Ovary (tissue), 9 donors: ENCODE data around the gene ATP4B. TPM values are rescaled to one million over a fixed set of nuclear protein-coding genes. Genes with fewer than 3 reads are reported as not detected.

Experiments
- DNase-seq, 5 donors: peaks; one replicate each; pipeline ENCODE4 v3.0.0-alpha.2; 2019 to 2020
- H3K27ac ChIP-seq, 2 donors: fragments of 200-600 bp; one replicate each; pipeline versions ENCODE4 v1.5.1 to v1.8.0; 2019 to 2022
- H3K27me3 ChIP-seq: fragments of 200-600 bp; one replicate; pipeline ENCODE4 v1.8.0; 2022
- H3K36me3 ChIP-seq: fragments of 200-600 bp; sonication (generic); one replicate; pipeline ENCODE4 v1.5.1; 2019
- H3K4me1 ChIP-seq: one replicate; pipeline ENCODE4 v1.8.1; 2013; ENCODE audit warnings: mild to moderate bottlenecking, moderate library complexity; ENCODE audit not compliant: insufficient read depth
- H3K4me3 ChIP-seq: fragments of 200-600 bp; sonication (generic); one replicate; pipeline ENCODE4 v1.5.1; 2017
- H3K9me3 ChIP-seq, 2 donors: fragments of 200-600 bp in 1 of 2; sonication (generic) in 1 of 2; one replicate each; pipeline versions ENCODE4 v1.5.1 to v1.8.1; 2013 to 2019; ENCODE audit warnings: mild to moderate bottlenecking in 1 of 2, moderate library complexity in 1 of 2
- EP300 ChIP-seq: sonication (generic); formaldehyde crosslinking; IDR thresholded peaks from one replicate; pipeline ENCODE4 v1.6.1; 2017; ENCODE audit warnings: antibody characterized with exemption
- POLR2A ChIP-seq: fragments of 450-650 bp; IDR thresholded peaks from one replicate; pipeline ENCODE4 v1.6.1; 2017; ENCODE audit warnings: antibody characterized with exemption, mild to moderate bottlenecking, moderate library complexity
- WGBS, 3 donors: extraction: QIAGEN DNeasy Blood & Tissue Kit in 1 of 3; methylation state at CpG; one replicate each; pipeline versions ENCODE4 v1.1.5 to v1.1.7; 2013 to 2017; 5-methylcytosine and 5-hydroxymethylcytosine counted together
- intact Hi-C, 4 donors: fragments of 100-400 bp; cut with DNase I; formaldehyde crosslinking; loops; one replicate each; pipeline versions ENCODE4 v1.11.0 to v1.15.1; 2022 to 2023
- polyA plus RNA-seq, 2 donors: library from polyadenylated mRNA; stranded (reverse); fragments of 200-250 nt in 1 of 2; fragments of 350-450 nt in 1 of 2; fragmentation: Illumina TruSeq in 1 of 2; extraction: RNeasy Lipid Tissue Mini Kit (QIAGEN cat#74804) in 1 of 2; gene quantifications; one replicate each; pipeline ENCODE4 v1.2.3, GENCODE V29; 2013 to 2014
- total RNA-seq, 7 donors: library from RNA; depleted of rRNA in 2 of 7; stranded (reverse); fragments of >200 nt in 2 of 7; fragmentation: NEBNext Ultra II Directional in 3 of 7; extraction: Animal tissue kit (Norgen Biotek cat#: 25700) in 3 of 7; gene quantifications; one replicate each; pipeline versions ENCODE4 v1.1.0 to v1.2.4, GENCODE V29; 2016 to 2023
- TF ChIP-seq, protein P1 (sequence below), 3 donors: fragments of 450-650 bp in 2 of 3; fragments of 200-600 bp in 1 of 3; IDR thresholded peaks; one replicate each; pipeline versions ENCODE4 v1.5.1 to v1.8.0; 2016 to 2022; ENCODE audit warnings: antibody characterized with exemption in 3 of 3, mild to moderate bottlenecking in 1 of 3
- donor health status: DM: no; HTN: no; CAD: no; lungs with moderate emphysema.
- donor health status: DM: no; HTN: no; CAD: no.
- donor health status: Bipolar disorder and iron deficiency.
- donor health status: DM: yes; HTN: yes; CAD: no.
- donor health status: DM: no; HTN: no; CAD: no.
- donor health status: DM: yes; HTN: yes; CAD: no.

ATP4B gene
- total and polyA plus RNA-seq, 9 donors: 0.28 TPM; not detected in 8

DNA sequence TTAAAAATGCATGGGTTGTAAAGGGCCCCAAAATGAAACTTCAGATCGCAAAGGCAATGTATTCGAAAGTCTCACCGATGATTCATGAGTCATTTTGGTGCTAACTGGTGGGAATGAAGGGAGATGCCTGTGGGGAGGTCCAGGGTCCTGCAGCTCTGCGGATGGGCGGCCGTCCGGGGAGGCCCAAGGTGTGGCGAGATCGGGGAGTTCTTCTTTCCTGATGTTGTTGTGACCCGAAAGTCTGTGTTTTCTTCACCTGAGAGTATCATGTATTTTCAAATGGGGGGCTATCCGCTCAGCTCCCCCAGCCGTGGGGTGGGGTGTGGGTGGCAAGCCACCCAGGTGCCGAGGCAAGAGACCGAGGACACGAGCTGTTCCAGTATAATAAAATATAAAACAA is 37.0 kb downstream of the ATP4B start:
- H3K4me1 ChIP-seq: peaks cover 4% of the 10 kb centered on the region
- no peak overlapping the region for H3K4me3 ChIP-seq
- H3K9me3 ChIP-seq: no peaks in the 10 kb centered on the region
- no peak overlapping the region for H3K27ac ChIP-seq
- no peaks in the 10 kb centered on the region for H3K27me3 ChIP-seq
- DNase-seq: peak in 1 of 5 donors; percentile 7
- H3K36me3 ChIP-seq: no peaks in the 10 kb centered on the region
- TF ChIP-seq EP300 (no peak), POLR2A (no peak)
- TF ChIP-seq, protein P1, sequence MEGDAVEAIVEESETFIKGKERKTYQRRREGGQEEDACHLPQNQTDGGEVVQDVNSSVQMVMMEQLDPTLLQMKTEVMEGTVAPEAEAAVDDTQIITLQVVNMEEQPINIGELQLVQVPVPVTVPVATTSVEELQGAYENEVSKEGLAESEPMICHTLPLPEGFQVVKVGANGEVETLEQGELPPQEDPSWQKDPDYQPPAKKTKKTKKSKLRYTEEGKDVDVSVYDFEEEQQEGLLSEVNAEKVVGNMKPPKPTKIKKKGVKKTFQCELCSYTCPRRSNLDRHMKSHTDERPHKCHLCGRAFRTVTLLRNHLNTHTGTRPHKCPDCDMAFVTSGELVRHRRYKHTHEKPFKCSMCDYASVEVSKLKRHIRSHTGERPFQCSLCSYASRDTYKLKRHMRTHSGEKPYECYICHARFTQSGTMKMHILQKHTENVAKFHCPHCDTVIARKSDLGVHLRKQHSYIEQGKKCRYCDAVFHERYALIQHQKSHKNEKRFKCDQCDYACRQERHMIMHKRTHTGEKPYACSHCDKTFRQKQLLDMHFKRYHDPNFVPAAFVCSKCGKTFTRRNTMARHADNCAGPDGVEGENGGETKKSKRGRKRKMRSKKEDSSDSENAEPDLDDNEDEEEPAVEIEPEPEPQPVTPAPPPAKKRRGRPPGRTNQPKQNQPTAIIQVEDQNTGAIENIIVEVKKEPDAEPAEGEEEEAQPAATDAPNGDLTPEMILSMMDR (IDR thresholded peaks at IDR 0.05): no peak
- 95 to 97% (median 95%) methylated on average over 15 of the region's 15 CpGs for WGBS, 3 donors
- intact Hi-C loops: no loop called here

DNA sequence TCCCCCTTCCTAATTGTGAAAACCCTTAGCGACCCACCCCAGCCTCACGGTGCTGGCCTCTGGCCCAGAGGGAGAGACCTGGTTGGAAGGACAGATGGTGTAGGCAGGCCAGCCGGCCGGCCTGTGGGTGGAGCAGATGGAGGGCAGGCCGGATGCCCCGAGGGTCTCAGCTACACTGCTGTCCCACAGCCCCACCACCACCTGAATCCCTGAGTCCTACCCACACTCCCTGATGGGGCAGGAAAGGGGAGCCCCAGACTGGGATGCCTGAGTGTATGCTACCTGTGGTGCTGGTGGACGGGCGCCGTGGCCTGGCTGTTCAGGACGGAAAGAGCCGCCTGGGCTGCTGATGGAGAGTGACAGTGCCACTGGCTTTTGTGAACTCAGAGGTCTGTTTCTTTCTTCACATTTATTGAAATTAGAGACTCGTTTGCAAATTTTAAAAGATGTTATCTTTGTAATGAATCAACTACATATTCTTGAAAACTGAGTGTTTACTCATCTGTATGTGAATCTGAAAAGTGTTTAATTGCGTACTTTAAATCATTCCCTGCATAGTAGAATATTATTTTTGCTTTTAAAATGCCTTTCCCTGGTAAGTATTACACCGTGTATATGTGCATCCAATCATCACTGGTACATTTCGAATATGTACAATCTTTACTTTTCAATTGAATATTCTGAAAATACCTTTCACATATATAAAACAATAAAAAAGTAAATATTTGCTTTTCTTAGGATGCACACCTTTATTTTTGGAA is 37.8 kb downstream of the ATP4B start:
- DNase-seq: peak in 1 of 5 donors; percentile 16
- no peak overlapping the region for H3K4me3 ChIP-seq
- no peak overlapping the region for H3K27ac ChIP-seq
- H3K27me3 ChIP-seq: no peaks in the 10 kb centered on the region
- TF ChIP-seq, protein P1 (IDR thresholded peaks at IDR 0.05): no peak
- TF ChIP-seq POLR2A: no peak
- TF ChIP-seq EP300: no peak
- no peaks in the 10 kb centered on the region for H3K9me3 ChIP-seq
- intact Hi-C loops: no loop called here
- H3K4me1 ChIP-seq: no peaks in the 10 kb centered on the region
- WGBS, 3 donors: 70 to 78% (median 77%) methylated on average over 15 of the region's 15 CpGs
- H3K36me3 ChIP-seq: no peaks in the 10 kb centered on the region

DNA sequence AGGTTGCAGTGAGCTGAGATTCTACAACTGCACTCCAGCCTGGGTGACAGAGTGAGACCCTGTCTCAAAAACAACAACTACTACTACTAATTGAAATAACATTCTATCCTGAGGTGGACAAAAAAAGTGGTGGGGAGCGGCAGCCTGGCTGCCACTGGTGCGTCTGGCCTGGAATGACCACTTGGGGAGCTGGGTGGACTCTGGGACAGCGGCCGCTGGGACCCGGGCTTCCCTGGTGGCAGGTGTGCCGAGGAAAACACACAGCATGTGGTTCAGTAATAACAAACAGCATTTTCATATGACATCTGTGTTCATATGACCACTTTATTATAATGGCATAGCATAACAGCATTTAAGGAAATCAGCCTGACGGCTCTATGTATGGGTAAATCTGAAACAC is 39.5 kb downstream of the ATP4B start:
- H3K27ac ChIP-seq: no peak overlapping the region
- H3K4me1 ChIP-seq: no peaks in the 10 kb centered on the region
- no peaks in the 10 kb centered on the region for H3K36me3 ChIP-seq
- H3K9me3 ChIP-seq: no peaks in the 10 kb centered on the region
- TF ChIP-seq, protein P1 (IDR thresholded peaks at IDR 0.05): no peak
- TF ChIP-seq POLR2A: no peak
- no peak for TF ChIP-seq EP300
- intact Hi-C loops: no loop called here
- H3K4me3 ChIP-seq: no peak overlapping the region
- no peaks in the 10 kb centered on the region for H3K27me3 ChIP-seq
- WGBS, 3 donors: 87 to 94% (median 89%) methylated on average over 7 of the region's 7 CpGs
- no peak for DNase-seq

DNA sequence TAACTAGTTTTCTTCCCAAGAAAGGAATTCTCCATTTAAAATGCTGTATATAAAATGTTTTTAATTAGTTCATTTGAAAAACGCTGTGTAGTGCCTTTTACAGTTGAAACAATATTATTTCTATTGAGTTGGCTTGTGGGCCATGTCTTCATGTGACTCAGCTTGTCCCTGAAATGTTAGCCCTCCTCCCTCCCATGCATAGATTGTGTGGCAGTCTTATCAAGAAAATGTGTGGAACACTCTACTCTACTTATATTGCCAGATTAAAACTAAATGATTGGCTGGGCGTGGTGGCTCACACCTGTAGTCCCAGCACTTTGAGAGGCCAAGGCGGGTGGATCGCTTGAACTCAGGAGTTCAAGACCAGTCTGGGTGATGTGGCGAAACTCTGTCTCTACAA is 40.0 kb downstream of the ATP4B start:
- no peak overlapping the region for H3K27ac ChIP-seq
- intact Hi-C loops: no loop called here
- no peak for DNase-seq

DNA sequence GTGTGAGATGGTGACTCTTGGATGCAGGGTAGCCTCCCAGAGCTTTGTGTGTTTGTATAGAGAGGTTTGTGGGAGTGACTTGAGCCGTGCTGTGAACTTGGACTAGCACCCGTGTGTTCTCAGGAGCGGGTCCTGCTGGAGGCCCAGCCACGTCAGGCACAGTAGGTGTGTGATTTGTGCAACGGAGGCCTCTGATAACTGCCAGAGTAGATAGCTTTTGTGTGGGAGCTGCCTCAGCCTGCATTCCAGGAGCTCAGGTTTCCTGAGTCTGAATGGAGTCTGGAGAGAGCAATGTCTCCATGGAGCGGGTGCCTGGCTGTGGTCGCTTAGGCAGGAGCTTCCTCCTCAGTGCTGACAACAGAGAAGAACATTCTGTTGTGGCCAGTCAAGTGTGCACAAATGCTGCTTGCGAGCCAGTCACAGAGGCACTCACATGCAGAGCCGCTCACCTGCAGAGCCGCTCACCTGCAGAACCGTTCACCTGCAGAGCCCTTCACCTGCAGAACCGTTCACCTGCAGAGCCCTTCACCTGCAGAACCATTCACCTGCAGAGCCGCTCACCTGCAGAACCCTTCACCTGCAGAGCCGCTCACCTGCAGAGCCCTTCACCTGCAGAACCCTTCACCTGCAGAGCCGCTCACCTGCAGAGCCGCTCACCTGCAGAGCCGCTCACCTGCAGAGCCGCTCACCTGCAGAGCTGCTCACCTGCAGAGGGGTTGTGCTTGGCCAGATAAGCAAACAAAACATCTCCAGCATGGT is 40.8 kb downstream of the ATP4B start:
- H3K9me3 ChIP-seq: no peaks in the 10 kb centered on the region
- DNase-seq: no peak
- H3K36me3 ChIP-seq: no peaks in the 10 kb centered on the region
- TF ChIP-seq POLR2A: no peak
- TF ChIP-seq, protein P1 (IDR thresholded peaks at IDR 0.05): no peak
- TF ChIP-seq EP300: no peak
- H3K27me3 ChIP-seq: no peaks in the 10 kb centered on the region
- H3K4me1 ChIP-seq: no peaks in the 10 kb centered on the region
- intact Hi-C loops: no loop called here
- no peak overlapping the region for H3K27ac ChIP-seq
- 69 to 73% (median 70%) methylated on average over 18 of the region's 18 CpGs for WGBS, 3 donors
- H3K4me3 ChIP-seq: no peak overlapping the region

More for the DNA sequence above, 40.0 kb downstream of the ATP4B start:
- no peaks in the 10 kb centered on the region for H3K4me1 ChIP-seq
- H3K36me3 ChIP-seq: no peaks in the 10 kb centered on the region
- no peak overlapping the region for H3K4me3 ChIP-seq
- H3K9me3 ChIP-seq: no peaks in the 10 kb centered on the region
- no peaks in the 10 kb centered on the region for H3K27me3 ChIP-seq
- no peak for TF ChIP-seq POLR2A
- 85 to 92% (median 92%) methylated on average over 5 of the region's 5 CpGs for WGBS, 3 donors
